Cortex of kidney (tissue), 1 donor: ENCODE measurements around the gene UTP25.
"Not testable (repeated sequence)": the region's sequence is repeated elsewhere in the genome, so short reads cannot be mapped to it uniquely, and the experiment has no call there.

ENCODE experiments used
- DNase-seq: peaks from one replicate; lab custom pipeline; 2025; lab: John Stamatoyannopoulos, UW

UTP25 gene

GRCh38 chr1:209827384-209828262, at the start of gene UTP25:
Gene UTP25 (plus strand): TSS chr1:209827972. CDS start chr1:209828064, 92 bp downstream.
- no peak for DNase-seq

GRCh38 chr1:209778102-209778501, 49.7 kb upstream of the UTP25 start:
- DNase-seq = no peak

GRCh38 chr1:209780268-209780667, 47.5 kb upstream of the UTP25 start:
- no peak for DNase-seq

- no peak for DNase-seq
Observed at GRCh38 chr1:209783386-209783785, 44.4 kb upstream of the UTP25 start.

- DNase-seq = peak; percentile 30
Observed at GRCh38 chr1:209784265-209785169, 43.3 kb upstream of the UTP25 start, which contains the start of gene C1orf74. Gene C1orf74 (minus strand): TSS chr1:209784559. CDS start chr1:209783634, 925 bp downstream.

GRCh38 chr1:209785592-209785991, 42.2 kb upstream of the UTP25 start:
- DNase-seq = no peak

GRCh38 chr1:209786146-209786545, 41.6 kb upstream of the UTP25 start:
- DNase-seq = no peak

- no peak for DNase-seq
Observed at GRCh38 chr1:209787551-209787950, 40.2 kb upstream of the UTP25 start.

GRCh38 chr1:209789245-209789644, 38.5 kb upstream of the UTP25 start:
- no peak for DNase-seq

GRCh38 chr1:209790286-209791193, 37.2 kb upstream of the UTP25 start:
- DNase-seq = no peak

- no peak for DNase-seq
Observed at GRCh38 chr1:209791920-209792319, 35.9 kb upstream of the UTP25 start.

GRCh38 chr1:209793711-209794110, 34.1 kb upstream of the UTP25 start:
- DNase-seq = not testable (repeated sequence)

GRCh38 chr1:209797978-209798639, 29.7 kb upstream of the UTP25 start:
- no peak for DNase-seq

- no peak for DNase-seq
Observed at GRCh38 chr1:209800984-209801834, 26.6 kb upstream of the UTP25 start.

- no peak for DNase-seq
Observed at GRCh38 chr1:209802117-209802779, 25.5 kb upstream of the UTP25 start.

- DNase-seq = no peak
Observed at GRCh38 chr1:209802780-209803152, 25.0 kb upstream of the UTP25 start.

GRCh38 chr1:209803568-209803967, 24.2 kb upstream of the UTP25 start:
- DNase-seq = no peak

- DNase-seq = no peak
Observed at GRCh38 chr1:209805341-209805781, 22.4 kb upstream of the UTP25 start.
